Endothelial cell of umbilical vein (primary cell): ENCODE measurements around the gene BEND5. TPM values are rescaled to one million over a fixed set of nuclear protein-coding genes. Genes with fewer than 3 reads are reported as not detected.

ENCODE experiments used
- BruUV-seq: library from RNA; stranded (reverse); fragments of 400-500 nt; replicated peaks from 2 replicates; lab custom pipeline; 2021; lab: Mats Ljungman, UMichigan
- CTCF ChIA-PET: fragments of 300-600, 350-600 bp; sonication (Branson Sonifier 250); formaldehyde crosslinking; loops from one replicate; lab custom pipeline; 2021; ENCODE audit warnings: antibody characterized with exemption, inconsistent platforms; lab: Charles Lee
- POLR2A ChIA-PET: fragments of 300-600, 350-600 bp; sonication (Branson Sonifier 250); formaldehyde crosslinking; loops from one replicate; lab custom pipeline; 2021; ENCODE audit warnings: antibody characterized with exemption, inconsistent platforms; lab: Charles Lee
- DNase-seq: peaks from one replicate; pipeline ENCODE4 v3.0.0-alpha.2; 2011; ENCODE audit warnings: low read depth, low spot score
- FAIRE-seq: peaks from 2 replicates; lab custom pipeline; 2011; peaks lifted over from hg19 to GRCh38; lab: Jason Lieb, UNC
- H2AFZ ChIP-seq: 2 replicates; pipeline ENCODE4 v1.6.0; 2012; ENCODE audit warnings: low read depth, low read length, control low read depth, inconsistent platforms
- H3K27ac ChIP-seq: 2 replicates; pipeline ENCODE4 v1.5.1; 2011; ENCODE audit warnings: low read depth, mild to moderate bottlenecking, control low read depth, low read length, moderate library complexity; ENCODE audit not compliant: insufficient read depth
- H3K27me3 ChIP-seq, 2 experiments: 2 replicates each; pipeline versions ENCODE4 v1.6.0 to v1.6.1; 2011; ENCODE audit warnings: low read length in 2 of 2, mixed read lengths in 1 of 2; ENCODE audit not compliant: control insufficient read depth in 2 of 2, insufficient read depth in 2 of 2
- H3K36me3 ChIP-seq, 2 experiments: 2 replicates in 1 of 2; 3 replicates in 1 of 2; pipeline ENCODE4 v1.5.1; 2011; ENCODE audit warnings: low read length in 2 of 2, mild to moderate bottlenecking in 1 of 2, moderate library complexity in 1 of 2; ENCODE audit not compliant: control insufficient read depth in 2 of 2, insufficient read depth in 2 of 2; ENCODE audit errors: extremely low read depth in 1 of 2
- H3K4me1 ChIP-seq: 3 replicates; pipeline ENCODE4 v1.5.1; 2011; ENCODE audit warnings: mild to moderate bottlenecking, low read length; ENCODE audit not compliant: control insufficient read depth, insufficient read depth; ENCODE audit errors: extremely low read depth
- H3K4me2 ChIP-seq: 2 replicates; pipeline ENCODE4 v1.6.1; 2011; ENCODE audit warnings: low read length, control low read depth, mixed read lengths; ENCODE audit not compliant: insufficient read depth
- H3K4me3 ChIP-seq, 3 experiments: fragments of 200-600 bp in 1 of 3; sonication (generic), shearing (Covaris generic) in 1 of 3; replicated peaks in 1 of 3; 2 replicates each; pipeline ENCODE4 v1.5.1; 2011 to 2016; ENCODE audit warnings: control low read depth in 3 of 3, low read length in 3 of 3, mild to moderate bottlenecking in 2 of 3, inconsistent platforms in 1 of 3, low read depth in 1 of 3, moderate library complexity in 1 of 3; ENCODE audit not compliant: insufficient read depth in 1 of 3
- H3K79me2 ChIP-seq: 2 replicates; pipeline ENCODE4 v1.6.0; 2012; ENCODE audit warnings: low read length, inconsistent platforms; ENCODE audit not compliant: control insufficient read depth, insufficient read depth
- H3K9ac ChIP-seq: replicated peaks from 2 replicates; pipeline ENCODE3; 2011; ENCODE audit warnings: low read length, control low read depth; ENCODE audit not compliant: insufficient read depth; ENCODE audit errors: extremely low read depth
- H3K9me1 ChIP-seq: replicated peaks from 3 replicates; pipeline ENCODE4 v1.6.0; 2011; ENCODE audit warnings: mild to moderate bottlenecking, low read length; ENCODE audit not compliant: control insufficient read depth, insufficient read depth; ENCODE audit errors: extremely low read depth
- H3K9me3 ChIP-seq: replicated peaks from 2 replicates; pipeline ENCODE4 v1.5.1; 2012; ENCODE audit warnings: low read length, inconsistent platforms; ENCODE audit not compliant: control insufficient read depth, insufficient read depth
- H4K20me1 ChIP-seq: replicated peaks from 2 replicates; pipeline ENCODE3; 2011; ENCODE audit warnings: mild to moderate bottlenecking, low read length; ENCODE audit not compliant: control insufficient read depth, insufficient read depth; ENCODE audit errors: extremely low read depth
- CTCF ChIP-seq, 2 donors: IDR thresholded peaks; 1 replicate in 1 of 2; 2 replicates in 1 of 2; pipeline ENCODE4 v1.5.1; 2011; ENCODE audit warnings: low read length in 2 of 2, mild to moderate bottlenecking in 2 of 2, moderate library complexity in 2 of 2, control low read depth in 1 of 2, inconsistent platforms in 1 of 2, low read depth in 1 of 2; ENCODE audit not compliant: insufficient read depth in 1 of 2; ENCODE audit errors: extremely low read depth in 1 of 2
- EZH2 ChIP-seq: IDR thresholded peaks from 2 replicates; pipeline ENCODE4 v1.6.1; 2012; ENCODE audit warnings: borderline replicate concordance, low read depth, mild to moderate bottlenecking, moderate library complexity, low read length, inconsistent platforms; ENCODE audit not compliant: severe bottlenecking
- FOS ChIP-seq: IDR thresholded peaks from 2 replicates; pipeline ENCODE4 v1.6.1; 2011; ENCODE audit warnings: mild to moderate bottlenecking, low read length, moderate library complexity, borderline replicate concordance; ENCODE audit not compliant: insufficient read depth
- GATA2 ChIP-seq: IDR thresholded peaks from 2 replicates; pipeline ENCODE4 v1.7.0; 2011; ENCODE audit warnings: low read depth, mild to moderate bottlenecking, moderate library complexity, mixed read lengths, low read length; ENCODE audit not compliant: insufficient read length, insufficient read depth
- JUN ChIP-seq: IDR thresholded peaks from 2 replicates; pipeline ENCODE4 v1.6.1; 2011; ENCODE audit warnings: borderline replicate concordance, low read depth; ENCODE audit not compliant: insufficient read length, insufficient read depth
- MAX ChIP-seq: IDR thresholded peaks from 2 replicates; pipeline ENCODE4 v1.6.1; 2011; ENCODE audit not compliant: insufficient read depth, insufficient read length
- MYC ChIP-seq: IDR thresholded peaks from one replicate; pipeline ENCODE4 v1.6.1; 2011; ENCODE audit warnings: mild to moderate bottlenecking, low read depth, low read length
- POLR2A ChIP-seq: IDR thresholded peaks from 2 replicates; pipeline ENCODE4 v1.6.1; 2012; ENCODE audit warnings: low read depth, mild to moderate bottlenecking, control low read depth, low read length
- POLR2AphosphoS5 ChIP-seq: IDR thresholded peaks from 2 replicates; pipeline ENCODE4 v1.6.1; 2012; ENCODE audit warnings: low read depth, mild to moderate bottlenecking, control low read depth, low read length, moderate library complexity; ENCODE audit not compliant: insufficient read depth
- dilution Hi-C: fragments of 300-500 bp; cut with MboI; formaldehyde crosslinking; loops from one replicate; pipeline ENCODE4 v1.15.0; 2019; ENCODE audit warnings: low sequenced_read_pairs; ENCODE audit not compliant: extremely low pct_ligation_motif_present
- intact Hi-C: fragments of 100-400 bp; cut with micrococcal nuclease; formaldehyde crosslinking; loops from one replicate; pipeline ENCODE4 v1.10.0; 2022
- polyA plus RNA-seq, 4 experiments: library from polyadenylated mRNA; depleted of rRNA in 3 of 4; stranded (reverse) in 3 of 4; unstranded in 1 of 4; fragments of >200 nt; gene quantifications; 2 replicates each; pipeline versions ENCODE4 v1.2.1 to v1.2.3, GENCODE V29; 2011 to 2012; ENCODE audit warnings: missing spikeins in 1 of 4
- total RNA-seq: library from RNA; stranded (reverse); gene quantifications from 2 replicates; pipeline ENCODE4 v1.2.3, GENCODE V29; 2021

The BEND5 gene
- total and polyA plus RNA-seq, 2 donors (not counting 3 experiments of a cell fraction or from before 2014, with no cell fraction given) = not detected

GRCh38 chr1:48777219-48777895 lies 666 bp upstream of the BEND5 start:
- TF ChIP-seq CTCF (IDR thresholded peaks at IDR 0.05; ENCODE audit: extremely low read depth in 1 of 2, insufficient read depth in 1 of 2, low read depth in 1 of 2, low read length in 2 of 2) (no peak), POLR2AphosphoS5 (no peak), MAX (no peak), EZH2 (no peak), POLR2A (no peak), JUN (no peak), FOS (no peak), GATA2 (no peak), MYC (no peak)
- H3K27ac ChIP-seq = no peak overlapping the region
- no peak for FAIRE-seq
- peaks cover 0 to 2% of the 10 kb centered on the region in 2 experiments for H3K27me3 ChIP-seq
- H3K4me2 ChIP-seq = no peak overlapping the region
- no peaks in the 10 kb centered on the region for H3K4me1 ChIP-seq
- intact Hi-C loops (no loop called here), dilution Hi-C loops (no loop called here)
- no peaks in the 10 kb centered on the region for H3K36me3 ChIP-seq
- H3K4me3 ChIP-seq = no peak overlapping the region
- no peaks in the 10 kb centered on the region for H3K9me1 ChIP-seq
- no peak overlapping the region for H3K9ac ChIP-seq
- no peaks in the 10 kb centered on the region for H3K79me2 ChIP-seq
- H2AFZ ChIP-seq = no peak overlapping the region
- no peaks in the 10 kb centered on the region for H3K9me3 ChIP-seq
- DNase-seq = no peak
- H4K20me1 ChIP-seq = no peaks in the 10 kb centered on the region
- ChIA-PET POLR2A (no interaction called here), CTCF (no interaction called here)
- BruUV-seq = no TSS peak
